Measurements from ENCODE around the gene BGLAP. TPM values are rescaled to one million over a fixed set of nuclear protein-coding genes. Genes with fewer than 3 reads are reported as not detected.

BGLAP gene
- polyA plus RNA-seq, 1 donor from 2014 or later = 2.5 TPM

GRCh38 chr1:156253634-156254033 is 11.7 kb downstream of the BGLAP start:
- H3K79me2 ChIP-seq (replicated peaks; ENCODE audit: insufficient read depth, low read length) = no peaks in the 10 kb centered on the region
- no peak overlapping the region for H3K4me2 ChIP-seq (ENCODE audit: low read length)
- no peak overlapping the region for H3K9ac ChIP-seq (ENCODE audit: low read length)
- no peak overlapping the region for H2AFZ ChIP-seq (ENCODE audit: low read depth, low read length)
- H3K27ac ChIP-seq (ENCODE audit: low read length) = no peak overlapping the region
- no peaks in the 10 kb centered on the region for H3K36me3 ChIP-seq (ENCODE audit: insufficient read depth, low read length)
- no peaks in the 10 kb centered on the region for H3K9me2 ChIP-seq (ENCODE audit: insufficient read depth, low read length)
- no peaks in the 10 kb centered on the region for H4K20me1 ChIP-seq (ENCODE audit: insufficient read depth)
- H3K27me3 ChIP-seq (ENCODE audit: insufficient read depth, low read depth, low read length) = no peaks in the 10 kb centered on the region
- H3K4me3 ChIP-seq (ENCODE audit: low read length) = no peak overlapping the region
- TF ChIP-seq MXI1 (conservative IDR thresholded peaks at IDR 0.05; ENCODE audit: poor library complexity, severe bottlenecking) = no peak
- TF ChIP-seq, protein P1, sequence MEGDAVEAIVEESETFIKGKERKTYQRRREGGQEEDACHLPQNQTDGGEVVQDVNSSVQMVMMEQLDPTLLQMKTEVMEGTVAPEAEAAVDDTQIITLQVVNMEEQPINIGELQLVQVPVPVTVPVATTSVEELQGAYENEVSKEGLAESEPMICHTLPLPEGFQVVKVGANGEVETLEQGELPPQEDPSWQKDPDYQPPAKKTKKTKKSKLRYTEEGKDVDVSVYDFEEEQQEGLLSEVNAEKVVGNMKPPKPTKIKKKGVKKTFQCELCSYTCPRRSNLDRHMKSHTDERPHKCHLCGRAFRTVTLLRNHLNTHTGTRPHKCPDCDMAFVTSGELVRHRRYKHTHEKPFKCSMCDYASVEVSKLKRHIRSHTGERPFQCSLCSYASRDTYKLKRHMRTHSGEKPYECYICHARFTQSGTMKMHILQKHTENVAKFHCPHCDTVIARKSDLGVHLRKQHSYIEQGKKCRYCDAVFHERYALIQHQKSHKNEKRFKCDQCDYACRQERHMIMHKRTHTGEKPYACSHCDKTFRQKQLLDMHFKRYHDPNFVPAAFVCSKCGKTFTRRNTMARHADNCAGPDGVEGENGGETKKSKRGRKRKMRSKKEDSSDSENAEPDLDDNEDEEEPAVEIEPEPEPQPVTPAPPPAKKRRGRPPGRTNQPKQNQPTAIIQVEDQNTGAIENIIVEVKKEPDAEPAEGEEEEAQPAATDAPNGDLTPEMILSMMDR (IDR thresholded peaks at IDR 0.05; ENCODE audit: poor library complexity, severe bottlenecking) = no peak
- TF ChIP-seq EZH2 (IDR thresholded peaks at IDR 0.05; ENCODE audit: borderline replicate concordance, insufficient read depth, low read length, poor library complexity, severe bottlenecking) = no peak
- TF ChIP-seq POLR2AphosphoS5 (IDR thresholded peaks at IDR 0.05) = no peak
- no peak for TF ChIP-seq EP300 (conservative IDR thresholded peaks at IDR 0.05; ENCODE audit: poor library complexity, severe bottlenecking)
- no peak for TF ChIP-seq SMC3 (conservative IDR thresholded peaks at IDR 0.05; ENCODE audit: poor library complexity)
- TF ChIP-seq, protein P2, sequence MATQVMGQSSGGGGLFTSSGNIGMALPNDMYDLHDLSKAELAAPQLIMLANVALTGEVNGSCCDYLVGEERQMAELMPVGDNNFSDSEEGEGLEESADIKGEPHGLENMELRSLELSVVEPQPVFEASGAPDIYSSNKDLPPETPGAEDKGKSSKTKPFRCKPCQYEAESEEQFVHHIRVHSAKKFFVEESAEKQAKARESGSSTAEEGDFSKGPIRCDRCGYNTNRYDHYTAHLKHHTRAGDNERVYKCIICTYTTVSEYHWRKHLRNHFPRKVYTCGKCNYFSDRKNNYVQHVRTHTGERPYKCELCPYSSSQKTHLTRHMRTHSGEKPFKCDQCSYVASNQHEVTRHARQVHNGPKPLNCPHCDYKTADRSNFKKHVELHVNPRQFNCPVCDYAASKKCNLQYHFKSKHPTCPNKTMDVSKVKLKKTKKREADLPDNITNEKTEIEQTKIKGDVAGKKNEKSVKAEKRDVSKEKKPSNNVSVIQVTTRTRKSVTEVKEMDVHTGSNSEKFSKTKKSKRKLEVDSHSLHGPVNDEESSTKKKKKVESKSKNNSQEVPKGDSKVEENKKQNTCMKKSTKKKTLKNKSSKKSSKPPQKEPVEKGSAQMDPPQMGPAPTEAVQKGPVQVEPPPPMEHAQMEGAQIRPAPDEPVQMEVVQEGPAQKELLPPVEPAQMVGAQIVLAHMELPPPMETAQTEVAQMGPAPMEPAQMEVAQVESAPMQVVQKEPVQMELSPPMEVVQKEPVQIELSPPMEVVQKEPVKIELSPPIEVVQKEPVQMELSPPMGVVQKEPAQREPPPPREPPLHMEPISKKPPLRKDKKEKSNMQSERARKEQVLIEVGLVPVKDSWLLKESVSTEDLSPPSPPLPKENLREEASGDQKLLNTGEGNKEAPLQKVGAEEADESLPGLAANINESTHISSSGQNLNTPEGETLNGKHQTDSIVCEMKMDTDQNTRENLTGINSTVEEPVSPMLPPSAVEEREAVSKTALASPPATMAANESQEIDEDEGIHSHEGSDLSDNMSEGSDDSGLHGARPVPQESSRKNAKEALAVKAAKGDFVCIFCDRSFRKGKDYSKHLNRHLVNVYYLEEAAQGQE (IDR thresholded peaks at IDR 0.05; ENCODE audit: borderline replicate concordance) = no peak
- TF ChIP-seq TAF1 (IDR thresholded peaks at IDR 0.05; ENCODE audit: low read depth) = no peak
- TF ChIP-seq RAD21 (conservative IDR thresholded peaks at IDR 0.05) = no peak
- H3F3A ChIP-seq (ENCODE audit: insufficient read depth, low read length, poor library complexity, severe bottlenecking) = no peaks in the 10 kb centered on the region
- H3K9me3 ChIP-seq (ENCODE audit: low read length) = no peaks in the 10 kb centered on the region

DNA sequence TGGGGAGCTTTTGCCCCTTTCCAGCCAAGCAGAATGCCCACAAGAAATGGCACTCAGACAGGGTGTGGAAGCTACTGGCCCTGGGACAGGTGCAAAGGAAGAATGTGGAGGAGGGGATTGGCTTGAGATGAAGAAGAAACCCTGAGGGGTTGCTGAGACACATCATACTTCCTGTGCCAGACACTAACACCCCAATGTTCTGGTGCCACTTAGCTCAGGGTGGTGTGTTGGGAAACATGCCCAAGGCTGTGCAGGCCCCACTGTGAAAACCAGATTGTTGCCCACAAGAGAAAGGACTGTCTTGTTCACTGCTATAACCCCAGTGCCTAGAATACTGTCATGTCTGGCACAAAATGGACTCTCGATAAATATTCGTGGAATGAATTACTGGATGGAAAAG is 15.7 kb downstream of the BGLAP start:
- Histone ChIP-seq H3K36me3 (ENCODE audit: insufficient read depth, low read length) (no peaks in the 10 kb centered on the region), H3K9ac (ENCODE audit: low read length) (no peak overlapping the region), H3K9me3 (ENCODE audit: low read length) (no peaks in the 10 kb centered on the region), H4K20me1 (ENCODE audit: insufficient read depth) (no peaks in the 10 kb centered on the region), H3K27ac (ENCODE audit: low read length) (no peak overlapping the region), H3K4me2 (ENCODE audit: low read length) (no peak overlapping the region), H2AFZ (ENCODE audit: low read depth, low read length) (no peak overlapping the region), H3K27me3 (ENCODE audit: insufficient read depth, low read depth, low read length) (no peaks in the 10 kb centered on the region), H3F3A (ENCODE audit: insufficient read depth, low read length, poor library complexity, severe bottlenecking) (no peaks in the 10 kb centered on the region), H3K4me3 (ENCODE audit: low read length) (no peak overlapping the region), H3K79me2 (replicated peaks; ENCODE audit: insufficient read depth, low read length) (no peaks in the 10 kb centered on the region), H3K9me2 (ENCODE audit: insufficient read depth, low read length) (no peaks in the 10 kb centered on the region)
- TF ChIP-seq EP300 (conservative IDR thresholded peaks at IDR 0.05; ENCODE audit: poor library complexity, severe bottlenecking) = no peak
- TF ChIP-seq SMC3 (conservative IDR thresholded peaks at IDR 0.05; ENCODE audit: poor library complexity) = no peak
- no peak for TF ChIP-seq POLR2AphosphoS5 (IDR thresholded peaks at IDR 0.05)
- TF ChIP-seq MXI1 (conservative IDR thresholded peaks at IDR 0.05; ENCODE audit: poor library complexity, severe bottlenecking) = no peak
- no peak for TF ChIP-seq TAF1 (IDR thresholded peaks at IDR 0.05; ENCODE audit: low read depth)
- TF ChIP-seq, protein P2 (IDR thresholded peaks at IDR 0.05; ENCODE audit: borderline replicate concordance) = no peak
- TF ChIP-seq RAD21 (conservative IDR thresholded peaks at IDR 0.05) = no peak
- no peak for TF ChIP-seq EZH2 (IDR thresholded peaks at IDR 0.05; ENCODE audit: borderline replicate concordance, insufficient read depth, low read length, poor library complexity, severe bottlenecking)
- TF ChIP-seq, protein P1 (IDR thresholded peaks at IDR 0.05; ENCODE audit: poor library complexity, severe bottlenecking) = no peak
